Measurements from ENCODE around the gene MT1F.
A peak's percentile ranks its signal among the peaks of the same experiment; 100 is the strongest.
"Not testable (repeated sequence)": the region's sequence is repeated elsewhere in the genome, so short reads cannot be mapped to it uniquely, and the experiment has no call there.

MT1F gene

GRCh38 chr16:56657555-56658326, at the start of gene MT1F:
MT1F (plus strand) TSS chr16:56657959; CDS start chr16:56658059, 100 bp downstream.
- DNase-seq (ENCODE audit: low read depth in 2 of 3, low spot score in 1 of 3), result peak in 2 of 3 donors; percentile 57 to 60

- peak; percentile 80 to 92 (median 84) for DNase-seq (ENCODE audit: low read depth in 2 of 3, low spot score in 1 of 3)
These were observed 49.5 kb upstream of the MT1F start, which contains the start of gene MT2A for GRCh38 chr16:56608043-56608875. MT2A (plus strand) TSS chr16:56608584; CDS start chr16:56608656, 72 bp downstream.

- DNase-seq (ENCODE audit: low read depth in 2 of 3, low spot score in 1 of 3), result no peak
These were observed 48.8 kb upstream of the MT1F start for GRCh38 chr16:56608876-56609462.

- DNase-seq (ENCODE audit: low read depth in 2 of 3, low spot score in 1 of 3), result peak; percentile 60 to 71 (median 71)
These were observed 48.3 kb upstream of the MT1F start for GRCh38 chr16:56609463-56609921.

GRCh38 chr16:56610017-56610608, 47.6 kb upstream of the MT1F start:
- peak; percentile 63 to 77 (median 73) for DNase-seq (ENCODE audit: low read depth in 2 of 3, low spot score in 1 of 3)

GRCh38 chr16:56610609-56611111, 47.1 kb upstream of the MT1F start:
- no peak for DNase-seq (ENCODE audit: low read depth in 2 of 3, low spot score in 1 of 3)

GRCh38 chr16:56611281-56611833, 46.4 kb upstream of the MT1F start:
- DNase-seq (ENCODE audit: low read depth in 2 of 3, low spot score in 1 of 3), result no peak

GRCh38 chr16:56613706-56614105, 44.1 kb upstream of the MT1F start:
- DNase-seq (ENCODE audit: low read depth in 2 of 3, low spot score in 1 of 3), result no peak

- no peak for DNase-seq (ENCODE audit: low read depth in 2 of 3, low spot score in 1 of 3)
These were observed 43.2 kb upstream of the MT1F start for GRCh38 chr16:56614549-56614991.

GRCh38 chr16:56615353-56615752, 42.4 kb upstream of the MT1F start:
- DNase-seq (ENCODE audit: low read depth in 2 of 3, low spot score in 1 of 3), result no peak

- no peak for DNase-seq (ENCODE audit: low read depth in 2 of 3, low spot score in 1 of 3)
These were observed 41.0 kb upstream of the MT1F start for GRCh38 chr16:56616608-56617211.

GRCh38 chr16:56617212-56618085, 40.3 kb upstream of the MT1F start:
- DNase-seq (ENCODE audit: low read depth in 2 of 3, low spot score in 1 of 3), result peak in 1 of 3 donors; percentile 52

GRCh38 chr16:56618138-56618537, 39.6 kb upstream of the MT1F start:
- no peak for DNase-seq (ENCODE audit: low read depth in 2 of 3, low spot score in 1 of 3)

GRCh38 chr16:56620339-56620897, 37.3 kb upstream of the MT1F start:
- no peak for DNase-seq (ENCODE audit: low read depth in 2 of 3, low spot score in 1 of 3)

- DNase-seq (ENCODE audit: low read depth in 2 of 3, low spot score in 1 of 3), result not testable (repeated sequence)
These were observed 35.9 kb upstream of the MT1F start for GRCh38 chr16:56621665-56622445.

- DNase-seq (ENCODE audit: low read depth in 2 of 3, low spot score in 1 of 3), result not testable (repeated sequence)
These were observed 34.6 kb upstream of the MT1F start for GRCh38 chr16:56623184-56623583.

- DNase-seq (ENCODE audit: low read depth in 2 of 3, low spot score in 1 of 3), result no peak
These were observed 34.1 kb upstream of the MT1F start for GRCh38 chr16:56623637-56624036.
